OCI-LY3 (cell line): ENCODE measurements around the gene RAC3.

ENCODE experiments used
- EZH2phosphoT487 ChIP-seq: fragments of 200-600 bp; shearing (Covaris generic); IDR thresholded peaks from 2 replicates; pipeline ENCODE4 v1.6.1; 2018; ENCODE audit warnings: antibody characterized with exemption, mixed run types, low read depth
- TF ChIP-seq, protein P1 (sequence below): fragments of 200-600, 300-600 bp; sonication (generic); IDR thresholded peaks from 2 replicates; pipeline ENCODE4 v1.5.1; 2014; ENCODE audit warnings: antibody characterized with exemption, low read length, low read depth

DNA sequence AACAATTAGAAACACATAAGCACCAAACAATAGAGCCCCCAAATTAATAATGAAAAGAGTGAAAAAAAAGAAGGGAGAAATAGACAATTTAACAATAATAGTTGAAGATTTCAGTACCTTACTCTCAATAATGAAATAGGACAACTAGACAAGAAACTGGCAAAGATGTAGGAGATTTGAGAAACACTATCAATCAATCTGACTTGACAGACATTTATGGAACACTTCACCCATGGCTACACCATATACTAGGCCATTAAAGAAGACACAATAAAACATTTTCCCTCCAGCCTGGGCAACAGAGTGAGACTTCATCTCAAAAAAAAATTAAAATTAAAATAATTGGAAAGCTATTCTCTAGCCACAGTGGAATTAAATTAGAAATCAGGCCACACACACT, 39.1 kb downstream of the RAC3 start:
- TF ChIP-seq, protein P1, sequence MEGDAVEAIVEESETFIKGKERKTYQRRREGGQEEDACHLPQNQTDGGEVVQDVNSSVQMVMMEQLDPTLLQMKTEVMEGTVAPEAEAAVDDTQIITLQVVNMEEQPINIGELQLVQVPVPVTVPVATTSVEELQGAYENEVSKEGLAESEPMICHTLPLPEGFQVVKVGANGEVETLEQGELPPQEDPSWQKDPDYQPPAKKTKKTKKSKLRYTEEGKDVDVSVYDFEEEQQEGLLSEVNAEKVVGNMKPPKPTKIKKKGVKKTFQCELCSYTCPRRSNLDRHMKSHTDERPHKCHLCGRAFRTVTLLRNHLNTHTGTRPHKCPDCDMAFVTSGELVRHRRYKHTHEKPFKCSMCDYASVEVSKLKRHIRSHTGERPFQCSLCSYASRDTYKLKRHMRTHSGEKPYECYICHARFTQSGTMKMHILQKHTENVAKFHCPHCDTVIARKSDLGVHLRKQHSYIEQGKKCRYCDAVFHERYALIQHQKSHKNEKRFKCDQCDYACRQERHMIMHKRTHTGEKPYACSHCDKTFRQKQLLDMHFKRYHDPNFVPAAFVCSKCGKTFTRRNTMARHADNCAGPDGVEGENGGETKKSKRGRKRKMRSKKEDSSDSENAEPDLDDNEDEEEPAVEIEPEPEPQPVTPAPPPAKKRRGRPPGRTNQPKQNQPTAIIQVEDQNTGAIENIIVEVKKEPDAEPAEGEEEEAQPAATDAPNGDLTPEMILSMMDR = no peak
- TF ChIP-seq EZH2phosphoT487 = no peak
